ENCODE data around the gene C2orf92.

Gene C2orf92

DNA sequence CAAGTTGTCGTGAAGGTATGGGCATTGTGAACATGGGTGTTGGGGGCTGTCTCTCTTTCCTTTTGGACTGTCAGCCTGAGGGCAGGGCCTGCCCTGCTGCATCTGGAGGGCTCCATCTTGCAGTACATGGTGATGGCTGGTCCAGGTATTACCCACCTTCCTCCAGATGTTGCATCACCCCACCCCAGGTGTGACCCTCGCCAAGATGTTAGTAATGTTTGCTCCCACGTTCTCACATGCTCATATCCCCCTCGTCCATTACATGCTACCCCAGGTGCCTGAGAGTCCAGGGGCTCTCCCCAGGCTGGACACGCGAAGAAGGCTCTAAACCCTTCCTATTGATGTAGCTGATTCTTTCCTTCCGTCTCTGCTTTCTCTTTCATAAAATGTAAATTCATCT, 57.8 kb downstream of the C2orf92 start:
- H3K4me3 ChIP-seq (ENCODE audit: low read depth, low read length), result no peak overlapping the region

DNA sequence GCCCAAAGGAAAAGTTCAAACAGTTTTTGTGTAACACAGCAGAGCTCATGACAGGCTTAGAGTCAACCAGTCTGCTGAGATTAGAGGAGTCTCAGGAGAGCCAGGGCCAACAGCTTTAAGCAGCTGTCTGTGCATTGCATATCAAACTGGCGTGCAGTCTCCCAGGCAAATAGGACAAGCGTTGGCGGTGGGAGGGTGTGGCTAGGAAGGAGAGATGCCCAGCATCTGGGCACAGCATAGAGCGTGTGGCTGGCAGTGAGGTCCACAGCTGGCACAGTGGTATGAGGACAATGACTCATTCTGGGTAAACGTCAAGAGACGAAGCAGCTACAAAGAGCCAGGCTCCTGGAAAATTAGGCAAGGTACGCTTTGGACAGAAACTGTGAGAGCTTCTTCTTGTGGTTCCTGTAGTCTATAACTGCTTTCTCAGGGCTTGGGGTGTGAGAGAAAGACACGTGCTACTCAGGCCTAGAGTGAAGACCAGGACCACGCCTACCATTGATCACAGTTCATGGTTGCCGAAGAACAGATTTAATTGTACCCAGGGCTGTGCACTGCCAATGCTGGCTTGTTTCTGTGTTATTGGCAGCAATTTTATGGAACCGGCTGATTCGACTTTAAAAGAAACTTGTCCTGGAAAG, 58.7 kb downstream of the C2orf92 start:
- no peak overlapping the region for H3K4me3 ChIP-seq (ENCODE audit: low read depth, low read length)
- TF ChIP-seq, protein P1, sequence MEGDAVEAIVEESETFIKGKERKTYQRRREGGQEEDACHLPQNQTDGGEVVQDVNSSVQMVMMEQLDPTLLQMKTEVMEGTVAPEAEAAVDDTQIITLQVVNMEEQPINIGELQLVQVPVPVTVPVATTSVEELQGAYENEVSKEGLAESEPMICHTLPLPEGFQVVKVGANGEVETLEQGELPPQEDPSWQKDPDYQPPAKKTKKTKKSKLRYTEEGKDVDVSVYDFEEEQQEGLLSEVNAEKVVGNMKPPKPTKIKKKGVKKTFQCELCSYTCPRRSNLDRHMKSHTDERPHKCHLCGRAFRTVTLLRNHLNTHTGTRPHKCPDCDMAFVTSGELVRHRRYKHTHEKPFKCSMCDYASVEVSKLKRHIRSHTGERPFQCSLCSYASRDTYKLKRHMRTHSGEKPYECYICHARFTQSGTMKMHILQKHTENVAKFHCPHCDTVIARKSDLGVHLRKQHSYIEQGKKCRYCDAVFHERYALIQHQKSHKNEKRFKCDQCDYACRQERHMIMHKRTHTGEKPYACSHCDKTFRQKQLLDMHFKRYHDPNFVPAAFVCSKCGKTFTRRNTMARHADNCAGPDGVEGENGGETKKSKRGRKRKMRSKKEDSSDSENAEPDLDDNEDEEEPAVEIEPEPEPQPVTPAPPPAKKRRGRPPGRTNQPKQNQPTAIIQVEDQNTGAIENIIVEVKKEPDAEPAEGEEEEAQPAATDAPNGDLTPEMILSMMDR (IDR thresholded peaks at IDR 0.05; ENCODE audit: low read depth, low read length), result no peak

More for the DNA sequence above, 57.8 kb downstream of the C2orf92 start:
- TF ChIP-seq, protein P1 (IDR thresholded peaks at IDR 0.05; ENCODE audit: low read depth, low read length), result no peak

DNA sequence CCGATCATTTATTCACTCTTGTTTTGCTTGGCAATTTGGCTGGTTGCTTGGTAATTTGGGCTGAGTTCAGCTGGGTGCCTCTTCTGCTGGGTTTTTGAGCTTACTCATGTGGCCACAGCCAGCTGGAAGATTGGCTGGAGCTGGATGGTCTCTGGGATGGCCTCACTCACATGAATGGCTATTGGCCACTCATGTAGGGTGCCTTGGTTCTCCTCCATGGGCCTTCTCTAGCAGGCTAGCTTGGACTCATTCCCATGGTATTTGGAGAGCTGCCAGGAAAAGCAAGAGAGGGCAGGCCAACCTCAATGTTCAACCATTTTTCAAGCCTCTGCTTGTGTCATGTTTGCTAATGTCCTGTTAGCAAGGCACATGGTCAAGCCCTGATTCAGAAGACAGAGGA, 60.7 kb downstream of the C2orf92 start:
- no peak overlapping the region for H3K4me3 ChIP-seq (ENCODE audit: low read depth, low read length)
- TF ChIP-seq, protein P1 (IDR thresholded peaks at IDR 0.05; ENCODE audit: low read depth, low read length), result no peak

DNA sequence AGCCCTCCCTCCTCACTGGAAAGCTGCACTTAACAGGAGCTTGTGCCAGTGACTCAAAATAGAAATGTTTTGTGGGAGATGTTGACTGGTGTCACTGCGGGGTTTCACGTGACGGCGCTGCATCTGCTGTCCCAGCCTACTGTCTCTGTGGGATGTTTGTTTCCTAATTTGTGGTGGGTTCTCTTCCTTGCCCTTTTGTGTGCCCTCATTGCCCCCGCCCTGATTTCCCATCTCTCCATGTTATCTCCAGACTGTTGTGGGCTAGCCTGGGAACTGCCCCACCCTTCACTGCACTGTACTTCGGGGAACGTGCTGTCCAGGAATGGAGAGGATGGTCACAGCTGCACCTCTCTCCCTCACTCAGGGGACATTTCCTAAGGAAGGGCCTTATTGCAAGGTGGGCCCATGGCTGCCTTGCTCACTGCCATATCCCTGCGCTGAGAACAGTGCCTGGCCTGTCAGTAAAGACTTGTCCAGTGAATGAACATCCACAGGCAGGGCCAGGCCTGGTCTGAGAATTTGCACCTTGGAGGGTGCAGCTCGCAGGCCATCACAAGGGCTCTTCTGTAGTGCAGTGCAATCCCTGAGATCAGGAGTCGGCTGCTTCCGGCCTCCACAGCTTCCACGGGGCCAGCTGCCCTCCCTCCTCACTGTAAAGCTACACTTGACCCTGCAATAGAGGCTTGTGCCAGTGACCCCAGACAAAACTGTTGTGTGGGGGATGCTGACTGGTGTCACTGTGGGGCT, 61.9 kb downstream of the C2orf92 start:
- H3K4me3 ChIP-seq (ENCODE audit: low read depth, low read length), result no peak overlapping the region
- TF ChIP-seq, protein P1 (IDR thresholded peaks at IDR 0.05; ENCODE audit: low read depth, low read length), result no peak

DNA sequence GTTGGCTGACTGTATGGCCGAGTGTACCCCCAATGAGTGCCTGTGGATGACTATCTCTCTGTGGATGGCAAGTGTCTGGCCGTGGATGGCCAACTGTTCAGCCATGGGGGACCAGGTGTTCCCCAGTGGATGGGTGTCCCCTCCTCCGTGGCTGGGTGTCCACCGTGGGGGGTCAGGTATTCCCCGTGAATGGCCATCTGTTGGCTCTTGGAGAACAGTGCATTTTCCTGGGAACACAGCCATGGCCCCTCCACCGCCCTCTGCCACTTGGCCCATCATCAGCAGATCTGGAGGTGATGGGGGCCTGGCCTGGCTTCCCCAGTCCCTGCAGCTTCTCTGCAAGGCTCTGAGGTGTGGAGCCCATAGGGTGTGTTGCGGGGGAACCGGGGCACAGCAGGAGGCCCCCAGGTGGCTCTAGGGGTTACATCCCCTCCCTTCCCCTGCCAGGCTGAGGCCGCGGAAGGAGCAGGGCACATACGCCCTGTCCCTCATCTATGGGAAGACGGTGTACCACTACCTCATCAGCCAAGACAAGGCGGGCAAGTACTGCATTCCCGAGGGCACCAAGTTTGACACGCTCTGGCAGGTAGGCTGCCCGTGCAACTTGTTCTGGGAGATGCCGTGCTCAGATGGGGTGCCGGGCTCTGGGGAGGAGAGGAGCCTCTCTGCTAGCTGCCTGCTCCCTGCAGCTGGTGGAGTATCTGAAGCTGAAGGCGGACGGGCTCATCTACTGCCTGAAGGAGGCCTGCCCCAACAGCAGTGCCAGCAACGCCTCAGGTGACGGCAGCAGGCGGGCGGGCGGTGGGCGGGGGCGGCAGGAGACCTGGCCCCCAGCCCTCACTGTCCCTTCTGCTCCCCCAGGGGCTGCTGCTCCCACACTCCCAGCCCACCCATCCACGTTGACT, 63.2 kb downstream of the C2orf92 start:
- no peak overlapping the region for H3K4me3 ChIP-seq (ENCODE audit: low read depth, low read length)
- TF ChIP-seq, protein P1 (IDR thresholded peaks at IDR 0.05; ENCODE audit: low read depth, low read length), result no peak

DNA sequence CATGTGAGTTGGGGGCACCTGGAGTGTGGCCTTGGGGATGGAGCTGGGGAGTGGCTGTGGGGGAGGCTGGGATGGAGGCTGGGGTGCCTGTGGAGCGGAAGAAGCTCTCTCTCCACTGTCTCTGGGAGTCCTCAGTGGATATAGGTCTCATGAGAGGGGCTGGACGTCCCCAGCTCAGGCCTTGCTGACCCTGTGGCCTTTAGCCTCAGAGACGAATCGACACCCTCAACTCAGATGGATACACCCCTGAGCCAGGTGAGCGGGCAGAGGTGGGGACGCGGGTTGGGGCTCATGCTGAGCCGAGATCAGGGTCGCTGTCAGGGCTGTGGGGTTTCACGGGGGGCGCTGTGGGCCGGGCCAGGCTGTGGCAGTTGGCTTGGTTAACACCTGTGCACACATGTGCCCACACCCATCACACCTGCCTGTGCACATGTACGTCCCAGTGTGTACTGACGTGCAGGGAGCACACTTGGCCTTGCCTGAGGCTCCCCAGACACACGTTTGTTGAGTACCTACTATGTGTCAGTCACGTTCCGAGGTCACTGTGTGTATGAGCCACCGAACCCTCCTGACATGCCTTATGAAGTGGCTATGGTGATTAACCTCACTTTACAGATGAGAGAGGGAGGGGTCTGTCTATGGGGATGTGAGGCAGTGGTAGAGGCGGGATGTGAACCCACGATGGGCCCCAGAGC, 64.0 kb downstream of the C2orf92 start:
- no peak overlapping the region for H3K4me3 ChIP-seq (ENCODE audit: low read depth, low read length)
- TF ChIP-seq, protein P1 (IDR thresholded peaks at IDR 0.05; ENCODE audit: low read depth, low read length), result no peak

All from WI38 (cell line).